H1 (cell line): ENCODE measurements around the gene ZNF346. TPM values are rescaled to one million over a fixed set of nuclear protein-coding genes. Genes with fewer than 3 reads are reported as not detected.

ENCODE experiments used
- CTCF ChIA-PET: fragments of 300-600 bp; sonication (Branson Sonifier 250); formaldehyde crosslinking; loops from one replicate; lab custom pipeline; 2021; ENCODE audit not compliant: partially characterized antibody; lab: Charles Lee
- POLR2A ChIA-PET: fragments of 300-600 bp; sonication (Branson Sonifier 250); formaldehyde crosslinking; loops from one replicate; lab custom pipeline; 2021; ENCODE audit warnings: inconsistent platforms; ENCODE audit not compliant: partially characterized antibody; lab: Charles Lee
- DNase-seq, 2 experiments: peaks; one replicate each; pipeline versions ENCODE4 v3.0.0 to v3.0.0-alpha.2; 2010 to 2022; ENCODE audit warnings: low spot score in 2 of 2, low read depth in 1 of 2, mixed read lengths in 1 of 2
- FAIRE-seq: peaks from 2 replicates; lab custom pipeline; 2011; peaks lifted over from hg19 to GRCh38; lab: Jason Lieb, UNC
- H2AFZ ChIP-seq: 2 replicates; pipeline ENCODE4 v1.8.1; 2012; ENCODE audit warnings: low read length, inconsistent platforms
- H2AK5ac ChIP-seq: 2 replicates; pipeline ENCODE4 v1.6.1; 2013; ENCODE audit warnings: low read depth, low read length
- H2BK120ac ChIP-seq: replicated peaks from 2 replicates; pipeline ENCODE3; 2013; ENCODE audit warnings: low read depth, low read length, inconsistent platforms
- H2BK12ac ChIP-seq: 2 replicates; pipeline ENCODE4 v1.6.1; 2013; ENCODE audit warnings: low read depth, low read length
- H2BK15ac ChIP-seq: 2 replicates; pipeline ENCODE4 v1.6.1; 2013; ENCODE audit warnings: low read length
- H2BK20ac ChIP-seq: 2 replicates; pipeline ENCODE4 v1.6.1; 2013; ENCODE audit warnings: low read length
- H2BK5ac ChIP-seq: 2 replicates; pipeline ENCODE4 v1.6.1; 2013; ENCODE audit warnings: low read depth, low read length
- H3K14ac ChIP-seq: 2 replicates; pipeline ENCODE4 v1.6.1; 2013; ENCODE audit warnings: inconsistent platforms; ENCODE audit not compliant: insufficient read length
- H3K18ac ChIP-seq: 2 replicates; pipeline ENCODE4 v1.6.1; 2013; ENCODE audit warnings: low read length; ENCODE audit errors: extremely low read depth
- H3K23ac ChIP-seq: 2 replicates; pipeline ENCODE4 v1.6.1; 2013; ENCODE audit warnings: inconsistent platforms; ENCODE audit not compliant: insufficient read length
- H3K23me2 ChIP-seq: 2 replicates; pipeline ENCODE4 v1.6.1; 2013; ENCODE audit warnings: low read depth, low read length
- H3K27ac ChIP-seq: 2 replicates; pipeline ENCODE4 v1.6.1; 2011; ENCODE audit warnings: low read depth, low read length, inconsistent platforms
- H3K27me3 ChIP-seq, 4 experiments: replicated peaks in 1 of 4; 1 replicate in 1 of 4; 2 replicates in 3 of 4; pipeline versions ENCODE4 v1.6.1 to v1.8.1; 2011 to 2013; ENCODE audit warnings: low read length in 3 of 4, mild to moderate bottlenecking in 3 of 4, inconsistent platforms in 2 of 4, mixed read lengths in 2 of 4, moderate library complexity in 1 of 4; ENCODE audit not compliant: control insufficient read depth in 3 of 4, insufficient read depth in 3 of 4; ENCODE audit errors: extremely low read depth in 1 of 4
- H3K36me3 ChIP-seq, 4 experiments: 2 replicates each; pipeline versions ENCODE4 v1.6.1 to v1.8.1; 2011 to 2013; ENCODE audit warnings: mild to moderate bottlenecking in 4 of 4, low read length in 3 of 4, moderate library complexity in 2 of 4, control low read depth in 1 of 4, inconsistent platforms in 1 of 4; ENCODE audit not compliant: insufficient read depth in 4 of 4, control insufficient read depth in 2 of 4
- H3K4ac ChIP-seq: replicated peaks from 2 replicates; pipeline ENCODE3; 2013; ENCODE audit warnings: low read length, low read depth, mixed read lengths, inconsistent platforms; ENCODE audit not compliant: insufficient read length
- H3K4me1 ChIP-seq, 4 experiments: replicated peaks in 1 of 4; 1 replicate in 1 of 4; 2 replicates in 3 of 4; pipeline versions ENCODE4 v1.6.1 to v1.8.1; 2011 to 2013; ENCODE audit warnings: low read length in 3 of 4, inconsistent platforms in 2 of 4, mixed read lengths in 1 of 4; ENCODE audit not compliant: insufficient read depth in 4 of 4, control insufficient read depth in 3 of 4
- H3K4me2 ChIP-seq, 2 experiments: 2 replicates each; pipeline versions ENCODE4 v1.6.1 to v1.8.1; 2011 to 2013; ENCODE audit warnings: low read depth in 2 of 2, low read length in 2 of 2, control low read depth in 1 of 2, inconsistent platforms in 1 of 2, mild to moderate bottlenecking in 1 of 2; ENCODE audit not compliant: insufficient read depth in 1 of 2
- H3K4me3 ChIP-seq, 4 experiments: fragments of 200-600, 300-600 bp in 1 of 4; sonication (generic), shearing (Covaris generic), sonication (Bioruptor Twin) in 1 of 4; 2 replicates each; pipeline versions ENCODE4 v1.5.1 to v1.8.1; 2011 to 2016; ENCODE audit warnings: low read length in 4 of 4, low read depth in 3 of 4, control low read depth in 2 of 4, inconsistent platforms in 2 of 4, mild to moderate bottlenecking in 2 of 4, mixed read lengths in 1 of 4, moderate library complexity in 1 of 4; ENCODE audit not compliant: insufficient read depth in 2 of 4; ENCODE audit errors: extremely low read depth in 1 of 4
- H3K56ac ChIP-seq: replicated peaks from 2 replicates; pipeline ENCODE3; 2013; ENCODE audit warnings: low read depth, mild to moderate bottlenecking, mixed read lengths, low read length, inconsistent platforms; ENCODE audit not compliant: insufficient read length
- H3K79me1 ChIP-seq: 2 replicates; pipeline ENCODE4 v1.6.1; 2013; ENCODE audit warnings: low read depth, low read length, control low read depth
- H3K79me2 ChIP-seq, 2 experiments: 2 replicates each; pipeline versions ENCODE4 v1.6.1 to v1.8.1; 2012 to 2013; ENCODE audit warnings: low read length in 2 of 2, mild to moderate bottlenecking in 2 of 2, inconsistent platforms in 1 of 2; ENCODE audit not compliant: insufficient read depth in 2 of 2, control insufficient read depth in 1 of 2
- H3K9ac ChIP-seq, 4 experiments: replicated peaks in 1 of 4; 1 replicate in 1 of 4; 2 replicates in 3 of 4; pipeline versions ENCODE4 v1.6.1 to v1.8.1; 2011 to 2013; ENCODE audit warnings: low read depth in 3 of 4, low read length in 3 of 4, control low read depth in 2 of 4, mild to moderate bottlenecking in 2 of 4, moderate library complexity in 2 of 4, inconsistent platforms in 1 of 4; ENCODE audit errors: extremely low read depth in 1 of 4
- H3K9me3 ChIP-seq, 2 experiments: 2 replicates each; pipeline versions ENCODE4 v1.6.1 to v1.8.1; 2012 to 2013; ENCODE audit warnings: mild to moderate bottlenecking in 2 of 2, moderate library complexity in 2 of 2, control low read depth in 1 of 2, inconsistent platforms in 1 of 2, low read depth in 1 of 2, low read length in 1 of 2, mixed read lengths in 1 of 2; ENCODE audit not compliant: insufficient read depth in 2 of 2
- H4K20me1 ChIP-seq, 2 experiments: replicated peaks in 1 of 2; 2 replicates each; pipeline versions ENCODE3 to v1.8.1; 2011 to 2013; ENCODE audit warnings: inconsistent platforms in 2 of 2, low read length in 2 of 2, mild to moderate bottlenecking in 1 of 2; ENCODE audit not compliant: insufficient read depth in 2 of 2, control insufficient read depth in 1 of 2
- H4K5ac ChIP-seq: 2 replicates; pipeline ENCODE4 v1.6.1; 2013; ENCODE audit warnings: low read length, low read depth, mixed read lengths, inconsistent platforms; ENCODE audit not compliant: insufficient read length
- H4K8ac ChIP-seq: 2 replicates; pipeline ENCODE4 v1.8.0; 2013; ENCODE audit warnings: mild to moderate bottlenecking, moderate library complexity, low read length, inconsistent platforms; ENCODE audit not compliant: insufficient read depth; ENCODE audit errors: extremely low read depth
- H4K91ac ChIP-seq: replicated peaks from 2 replicates; pipeline ENCODE3; 2013; ENCODE audit warnings: low read length, mixed read lengths, inconsistent platforms; ENCODE audit not compliant: insufficient read length
- CEBPB ChIP-seq: IDR thresholded peaks from 2 replicates; pipeline ENCODE4 v1.6.1; 2012; ENCODE audit warnings: low read depth, low read length
- GTF2F1 ChIP-seq: IDR thresholded peaks from 2 replicates; pipeline ENCODE4 v1.6.1; 2012; ENCODE audit warnings: low read depth, low read length, improper control_type of control experiment, borderline replicate concordance
- MAFK ChIP-seq: IDR thresholded peaks from 2 replicates; pipeline ENCODE4 v1.6.1; 2012; ENCODE audit warnings: low read depth, mild to moderate bottlenecking, improper control_type of control experiment, low read length
- POU5F1 ChIP-seq: IDR thresholded peaks from 2 replicates; pipeline ENCODE4 v1.6.1; 2011; ENCODE audit warnings: low read depth, mild to moderate bottlenecking, low read length, moderate library complexity
- RXRA ChIP-seq: IDR thresholded peaks from 2 replicates; pipeline ENCODE4 v1.6.1; 2011; ENCODE audit warnings: low read depth, mild to moderate bottlenecking, low read length, moderate library complexity; ENCODE audit not compliant: insufficient read depth
- SRF ChIP-seq: IDR thresholded peaks from 2 replicates; pipeline ENCODE4 v1.6.1; 2011; ENCODE audit warnings: mild to moderate bottlenecking, low read depth, low read length, moderate library complexity
- SUZ12 ChIP-seq: fragments of 200-600 bp; sonication (generic); IDR thresholded peaks from 2 replicates; pipeline ENCODE4 v1.6.1; 2012; ENCODE audit warnings: mild to moderate bottlenecking, inconsistent platforms, low read length, moderate library complexity, mixed read lengths
- TAF7 ChIP-seq: optimal IDR thresholded peaks from 2 replicates; pipeline ENCODE3; 2011; ENCODE audit warnings: low read depth, mild to moderate bottlenecking, inconsistent platforms, low read length, moderate library complexity, borderline replicate concordance
- WGBS, 2 experiments: shearing (Covaris generic) in 1 of 2; methylation state at CpG; one replicate each; pipeline versions ENCODE4 v1.1.6 to v1.1.7; 2013 to 2015; ENCODE audit warnings: low lambda C conversion rate in 2 of 2, mixed read lengths in 2 of 2, inconsistent platforms in 1 of 2, low coverage in 1 of 2, missing lambda C conversion rate in 1 of 2; ENCODE audit not compliant: insufficient replicate concordance in 2 of 2, insufficient coverage in 1 of 2, insufficient read length in 1 of 2; ENCODE audit errors: extremely low coverage in 1 of 2, missing lambda C conversion rate in 1 of 2; 5-methylcytosine and 5-hydroxymethylcytosine counted together
- polyA plus RNA-seq, 7 experiments: library from polyadenylated mRNA; depleted of rRNA in 3 of 7; stranded (reverse) in 5 of 7; unstranded in 2 of 7; fragments of >200 nt in 5 of 7; fragments of 200-250 nt in 2 of 7; gene quantifications; 1 replicate in 5 of 7; 2 replicates in 1 of 7; 4 replicates in 1 of 7; pipeline versions ENCODE4 v1.2.1 to v1.2.3, GENCODE V29; 2011 to 2013; ENCODE audit warnings: missing spikeins in 2 of 7, mixed read lengths in 2 of 7
- total RNA-seq: library from RNA; stranded (reverse); fragmentation: NEBNext Ultra II Directional; extraction: Animal tissue kit (Norgen Biotek cat#: 25700); gene quantifications from 2 replicates; pipeline ENCODE4 v1.2.1, GENCODE V29; 2021
- TF ChIP-seq, protein P1 (sequence below): IDR thresholded peaks from 2 replicates; pipeline ENCODE4 v1.6.1; 2012; ENCODE audit warnings: low read length, inconsistent platforms

Gene ZNF346
- total and polyA plus RNA-seq, 2 of the 8 experiments (the other 6 are each of a cell fraction or from before 2014, with no cell fraction given), result 19.9 to 20.8 TPM

GRCh38 chr5:177086654-177087397 lies 64.3 kb downstream of the ZNF346 start, which contains the start of gene FGFR4:
Gene FGFR4, plus strand, starts transcription at chr5:177086915. Its CDS starts 2,688 bp downstream, at chr5:177089603.
- Histone ChIP-seq H2BK20ac (peak within 1 kb of the TSS; percentile 23; the same call in 1 of the 2 replicates), H3K4me3 (peak within 1 kb of the TSS; percentile 61 to 83 (median 70)), H3K36me3 (peaks cover 2 to 8% (median 6%) of the 10 kb centered on the region in 4 experiments; a peak in 4 of 8 replicates), H3K79me2 (peaks cover 0 to 8% of the 10 kb centered on the region in 2 experiments; a peak in 1 of 4 replicates), H3K9ac (peak within 1 kb of the TSS in 3 of 4 experiments; percentile 42 to 60 (median 54); a peak in 5 of 7 replicates), H3K14ac (no peak within 1 kb of the TSS), H3K27ac (peak within 1 kb of the TSS; percentile 21), H2AFZ (peak within 1 kb of the TSS; percentile 9; the same call in 1 of the 2 replicates), H2BK120ac (no peak within 1 kb of the TSS), H2BK5ac (peak within 1 kb of the TSS; percentile 78; the same call in 1 of the 2 replicates), H3K18ac (peak within 1 kb of the TSS; percentile 68), H4K5ac (peak within 1 kb of the TSS; percentile 78), H4K91ac (peak within 1 kb of the TSS; percentile 32), H2BK12ac (peak within 1 kb of the TSS; percentile 87; the same call in 1 of the 2 replicates), H2AK5ac (no peak within 1 kb of the TSS), H4K8ac (peak within 1 kb of the TSS; percentile 84), H3K4me2 (peak within 1 kb of the TSS; percentile 73 to 81), H2BK15ac (0 out of 2 replicates have a peak within 1 kb of the TSS, but pooled peaks have one; percentile 97), H3K23ac (no peak within 1 kb of the TSS), H3K79me1 (peaks cover 13% of the 10 kb centered on the region), H4K20me1 (peaks cover 0 to 10% of the 10 kb centered on the region in 2 experiments), H3K27me3 (no peaks in the 10 kb centered on the region; a peak in 1 of 7 replicates), H3K4ac (peak within 1 kb of the TSS; percentile 88), H3K56ac (peak within 1 kb of the TSS; percentile 9), H3K4me1 (peaks cover 0 to 14% (median 8%) of the 10 kb centered on the region in 4 experiments; a peak in 5 of 7 replicates), H3K23me2 (peaks cover 9% of the 10 kb centered on the region), H3K9me3 (no peaks in the 10 kb centered on the region)
- ChIA-PET POLR2A (interaction anchor here (0.7 to 4.8 kb wide), 12 partner anchors 9 to 550 kb away, joined by 3 to 23 read pairs (median 4); partner anchors contain the start of genes NSD1, RNF44 and UIMC1), CTCF (interaction anchor here (0.6 to 11.9 kb wide), 15 partner anchors 9 to 427 kb away, joined by 3 to 164 read pairs (median 4); no protein-coding TSS in a partner anchor)
- DNase-seq, result peak; percentile 87 to 90
- no peak for FAIRE-seq
- 3% methylated on average over 6 of the region's 68 CpGs; no CpG with 5 or more reads in 1 of the 2 experiments for WGBS, 2 experiments
- no peak for TF ChIP-seq MAFK
- no peak for TF ChIP-seq RXRA
- TF ChIP-seq CEBPB, result no peak
- TF ChIP-seq SUZ12, result no peak
- TF ChIP-seq SRF, result no peak
- TF ChIP-seq POU5F1, result no peak
- no peak for TF ChIP-seq GTF2F1
- TF ChIP-seq TAF7, result peak; percentile 28
- TF ChIP-seq, protein P1, sequence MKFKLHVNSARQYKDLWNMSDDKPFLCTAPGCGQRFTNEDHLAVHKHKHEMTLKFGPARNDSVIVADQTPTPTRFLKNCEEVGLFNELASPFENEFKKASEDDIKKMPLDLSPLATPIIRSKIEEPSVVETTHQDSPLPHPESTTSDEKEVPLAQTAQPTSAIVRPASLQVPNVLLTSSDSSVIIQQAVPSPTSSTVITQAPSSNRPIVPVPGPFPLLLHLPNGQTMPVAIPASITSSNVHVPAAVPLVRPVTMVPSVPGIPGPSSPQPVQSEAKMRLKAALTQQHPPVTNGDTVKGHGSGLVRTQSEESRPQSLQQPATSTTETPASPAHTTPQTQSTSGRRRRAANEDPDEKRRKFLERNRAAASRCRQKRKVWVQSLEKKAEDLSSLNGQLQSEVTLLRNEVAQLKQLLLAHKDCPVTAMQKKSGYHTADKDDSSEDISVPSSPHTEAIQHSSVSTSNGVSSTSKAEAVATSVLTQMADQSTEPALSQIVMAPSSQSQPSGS, result no peak
